ENCODE data around the gene FHOD1.
A peak's percentile ranks its signal among the peaks of the same experiment; 100 is the strongest.

DNA sequence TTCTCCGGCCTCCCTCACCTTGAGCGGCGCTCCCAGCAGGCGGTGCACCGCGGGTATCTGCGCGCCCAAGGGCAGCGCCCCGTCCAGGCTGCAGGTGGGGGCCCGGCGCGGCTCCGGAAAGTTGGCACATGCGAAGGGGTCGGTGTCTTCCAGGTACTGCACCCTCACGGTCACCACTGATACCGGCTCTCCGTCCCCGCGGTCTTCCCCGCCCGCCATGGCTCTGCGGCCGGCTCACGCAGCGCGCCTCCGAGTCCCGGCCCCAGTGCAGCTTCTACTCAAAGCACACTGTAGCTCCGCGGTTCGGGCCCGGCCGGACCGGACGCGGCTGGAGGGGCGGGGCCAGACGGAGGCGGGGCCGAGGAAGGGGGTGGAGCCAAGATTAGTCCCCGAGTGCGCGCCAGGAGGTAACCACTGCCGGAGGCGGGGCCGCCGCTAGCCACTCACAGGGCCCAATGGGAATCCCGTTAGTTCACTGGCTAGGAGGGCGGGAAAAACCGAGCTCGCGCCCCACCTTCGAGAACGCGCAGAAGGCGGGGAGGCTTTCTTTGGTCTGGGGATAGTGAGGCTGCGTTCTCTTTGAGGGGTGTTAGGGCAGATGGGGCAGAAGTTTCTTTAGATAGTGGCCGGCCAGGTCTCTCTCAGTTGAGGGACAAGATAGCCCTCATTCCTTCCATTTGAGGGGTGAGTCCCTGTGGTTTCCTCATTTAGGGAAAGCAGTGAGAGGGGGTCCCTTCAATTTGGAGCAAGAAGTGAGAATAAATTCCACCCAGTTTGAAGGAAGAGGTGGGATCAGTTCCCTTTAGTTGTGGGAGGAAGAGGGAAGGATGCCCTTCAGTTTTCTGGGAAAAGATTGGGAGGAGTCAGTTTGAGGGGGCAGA, at the start of gene FHOD1:
- TF ChIP-seq POLR2A (IDR thresholded peaks at IDR 0.05) (peak; percentile 62 to 73), EP300 (IDR thresholded peaks at IDR 0.05) (no peak)
- TF ChIP-seq, protein P1, sequence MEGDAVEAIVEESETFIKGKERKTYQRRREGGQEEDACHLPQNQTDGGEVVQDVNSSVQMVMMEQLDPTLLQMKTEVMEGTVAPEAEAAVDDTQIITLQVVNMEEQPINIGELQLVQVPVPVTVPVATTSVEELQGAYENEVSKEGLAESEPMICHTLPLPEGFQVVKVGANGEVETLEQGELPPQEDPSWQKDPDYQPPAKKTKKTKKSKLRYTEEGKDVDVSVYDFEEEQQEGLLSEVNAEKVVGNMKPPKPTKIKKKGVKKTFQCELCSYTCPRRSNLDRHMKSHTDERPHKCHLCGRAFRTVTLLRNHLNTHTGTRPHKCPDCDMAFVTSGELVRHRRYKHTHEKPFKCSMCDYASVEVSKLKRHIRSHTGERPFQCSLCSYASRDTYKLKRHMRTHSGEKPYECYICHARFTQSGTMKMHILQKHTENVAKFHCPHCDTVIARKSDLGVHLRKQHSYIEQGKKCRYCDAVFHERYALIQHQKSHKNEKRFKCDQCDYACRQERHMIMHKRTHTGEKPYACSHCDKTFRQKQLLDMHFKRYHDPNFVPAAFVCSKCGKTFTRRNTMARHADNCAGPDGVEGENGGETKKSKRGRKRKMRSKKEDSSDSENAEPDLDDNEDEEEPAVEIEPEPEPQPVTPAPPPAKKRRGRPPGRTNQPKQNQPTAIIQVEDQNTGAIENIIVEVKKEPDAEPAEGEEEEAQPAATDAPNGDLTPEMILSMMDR (IDR thresholded peaks at IDR 0.05): no peak
